GM12892 (cell line): ENCODE data around the gene CCDC74B.
"Not testable (repeated sequence)": the region's sequence is repeated elsewhere in the genome, so short reads cannot be mapped to it uniquely, and the experiment has no call there.

Experiments used
- POLR2A ChIP-seq: IDR thresholded peaks from 2 replicates; pipeline ENCODE4 v1.6.1; 2011; ENCODE audit warnings: low read depth, low read length, control low read depth
- POLR2AphosphoS5 ChIP-seq: IDR thresholded peaks from 2 replicates; pipeline ENCODE4 v1.6.1; 2011; ENCODE audit warnings: low read depth, low read length, control low read depth
- TAF1 ChIP-seq: IDR thresholded peaks from 2 replicates; pipeline ENCODE4 v1.6.1; 2011; ENCODE audit warnings: low read depth, mild to moderate bottlenecking, control low read depth, low read length, borderline replicate concordance

- not testable (repeated sequence) for TF ChIP-seq POLR2AphosphoS5, POLR2A, TAF1
Measured at GRCh38 chr2:130151145-130151512, 6.2 kb upstream of the CCDC74B start.
